DMS53 treated with DMSO at 0.1 percent for 48 hours (cell line): Measurements from ENCODE around the gene WNT5B.

Experiments used
- DNase-seq: peaks from one replicate; lab custom pipeline; 2025; ENCODE audit not compliant: unreplicated experiment; lab: John Stamatoyannopoulos, UW

Gene WNT5B

GRCh38 chr12:1629338-1630132 is 504 bp downstream of the WNT5B start:
- DNase-seq, result peak; percentile 41

GRCh38 chr12:1630133-1630826 is 1.2 kb downstream of the WNT5B start:
- peak; percentile 67 for DNase-seq

DNA sequence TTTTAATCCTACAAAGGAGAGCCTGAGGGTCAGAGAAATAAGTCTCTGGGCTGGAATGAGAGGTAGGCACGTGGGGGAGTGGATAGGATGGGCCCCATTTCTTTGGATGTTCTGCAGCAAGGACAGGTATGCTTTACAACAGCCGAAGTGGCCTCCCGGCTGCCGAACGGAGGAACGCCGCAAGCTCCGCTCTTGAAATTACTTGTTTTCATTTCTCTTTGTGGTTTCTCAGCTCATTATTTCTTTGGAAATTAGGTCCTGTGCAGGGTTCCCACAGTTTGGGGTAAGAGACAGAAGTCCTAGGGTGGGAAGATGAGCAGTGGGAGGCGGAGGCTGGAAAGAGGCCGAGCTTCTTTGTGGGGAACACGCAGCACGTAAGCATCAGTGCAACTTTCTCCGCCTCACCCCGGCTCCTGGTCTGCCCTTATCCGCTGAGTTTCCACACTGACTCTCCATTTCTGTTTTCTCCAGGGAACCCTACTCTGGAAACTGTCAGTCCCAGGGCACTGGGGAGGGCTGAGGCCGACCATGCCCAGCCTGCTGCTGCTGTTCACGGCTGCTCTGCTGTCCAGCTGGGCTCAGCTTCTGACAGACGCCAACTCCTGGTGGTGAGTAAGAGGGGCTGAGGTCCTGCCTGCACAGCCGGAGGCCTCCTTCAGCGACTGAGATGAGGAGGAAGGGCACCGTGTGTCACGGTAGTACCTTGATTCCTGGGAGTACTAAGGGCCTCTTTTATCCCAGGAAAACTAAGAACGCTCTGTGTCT is 2.0 kb downstream of the WNT5B start:
- no peak for DNase-seq

DNA sequence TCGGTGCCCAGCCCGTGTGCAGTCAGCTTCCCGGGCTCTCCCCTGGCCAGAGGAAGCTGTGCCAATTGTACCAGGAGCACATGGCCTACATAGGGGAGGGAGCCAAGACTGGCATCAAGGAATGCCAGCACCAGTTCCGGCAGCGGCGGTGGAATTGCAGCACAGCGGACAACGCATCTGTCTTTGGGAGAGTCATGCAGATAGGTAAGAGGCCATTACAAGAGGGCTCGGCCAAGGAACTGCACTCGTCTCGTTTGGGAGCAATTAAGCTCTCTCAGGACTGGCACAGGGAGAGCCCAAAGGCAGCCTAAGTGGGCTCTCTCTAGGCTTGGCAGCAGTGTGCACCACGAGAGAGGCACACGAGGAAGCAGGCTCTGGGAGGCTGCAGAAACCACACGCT is 3.7 kb downstream of the WNT5B start:
- no peak for DNase-seq

GRCh38 chr12:1633459-1633858 is 4.4 kb downstream of the WNT5B start:
- DNase-seq, result no peak

DNA sequence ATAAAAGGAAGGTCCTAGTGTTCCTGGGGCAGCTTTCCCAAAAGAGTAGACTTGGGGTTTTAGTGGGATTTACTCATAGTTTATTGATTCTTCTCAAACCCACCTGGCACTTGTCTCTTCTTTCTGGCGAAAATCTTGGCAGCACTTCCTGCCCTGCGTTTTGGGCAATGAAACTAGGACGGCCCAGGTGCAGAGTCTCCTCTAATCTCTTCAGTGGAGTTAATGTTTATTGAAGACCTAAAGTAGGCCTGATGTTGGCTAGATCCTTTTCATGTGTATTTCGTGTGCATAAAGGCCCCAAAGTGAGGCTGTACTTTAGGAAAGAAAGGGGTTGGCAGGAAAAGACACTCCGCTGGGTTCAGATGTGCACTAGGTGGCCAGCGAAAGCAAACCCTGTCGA is 5.1 kb downstream of the WNT5B start:
- no peak for DNase-seq

DNA sequence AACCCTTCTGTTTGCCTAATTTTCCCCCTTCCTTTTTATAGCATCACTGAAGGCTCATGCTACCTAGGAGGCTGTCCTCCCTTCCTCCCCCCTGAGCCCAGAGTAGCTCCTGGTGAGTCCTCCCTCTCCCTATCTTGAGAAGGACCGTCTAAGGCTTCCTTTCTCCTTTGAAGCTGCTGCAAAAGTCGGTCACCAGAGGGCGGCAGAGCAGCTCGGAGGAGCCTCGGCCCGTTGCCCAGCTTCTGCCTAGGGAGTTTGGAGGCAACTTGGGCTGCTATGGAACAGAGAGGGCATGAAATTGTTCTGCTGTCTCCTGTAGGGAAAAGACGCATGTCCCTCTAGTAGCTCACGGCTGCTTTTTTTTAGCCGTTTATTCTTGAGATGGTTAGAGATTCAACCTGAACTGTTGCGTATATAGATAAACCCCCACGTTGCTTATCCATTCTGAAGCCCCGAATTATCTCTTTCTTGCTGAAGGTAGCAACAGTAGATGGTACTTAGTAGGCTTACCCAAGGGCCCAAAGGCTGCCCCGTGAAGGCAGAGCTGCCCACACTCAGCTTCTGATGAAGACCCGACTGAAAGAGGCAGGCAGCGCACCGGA is 5.7 kb downstream of the WNT5B start:
- peak; percentile 89 for DNase-seq

- no peak for DNase-seq
These were observed 6.5 kb downstream of the WNT5B start for GRCh38 chr12:1635301-1636095.

DNA sequence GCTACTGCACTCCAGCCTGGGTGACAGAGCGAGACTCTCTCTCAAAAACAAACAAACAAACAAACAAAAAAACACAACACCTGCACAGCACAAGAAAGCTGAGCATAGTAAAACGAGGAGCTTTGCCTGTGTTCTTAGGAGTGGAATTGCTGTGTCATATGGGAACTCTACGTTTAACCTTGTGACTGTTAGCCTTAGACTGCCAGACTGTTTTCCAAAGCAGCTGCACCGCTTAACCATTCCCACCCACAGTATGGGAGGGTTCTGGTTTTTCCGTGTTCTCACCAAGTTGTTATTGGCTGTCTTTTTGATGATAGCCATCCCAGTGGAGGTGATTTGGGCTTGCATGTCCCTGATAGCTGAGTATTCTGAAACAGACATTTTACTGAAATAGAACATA is 9.2 kb downstream of the WNT5B start:
- no peak for DNase-seq

- peak; percentile 94 for DNase-seq
These were observed 10.5 kb downstream of the WNT5B start for GRCh38 chr12:1639538-1639937.

GRCh38 chr12:1640328-1641234 is 11.6 kb downstream of the WNT5B start:
- DNase-seq, result peak; percentile 46

GRCh38 chr12:1642513-1642912 is 13.5 kb downstream of the WNT5B start:
- no peak for DNase-seq

- DNase-seq, result no peak
These were observed 14.0 kb downstream of the WNT5B start for GRCh38 chr12:1643043-1643442.

- DNase-seq, result no peak
These were observed 15.0 kb downstream of the WNT5B start for GRCh38 chr12:1643905-1644533.

DNA sequence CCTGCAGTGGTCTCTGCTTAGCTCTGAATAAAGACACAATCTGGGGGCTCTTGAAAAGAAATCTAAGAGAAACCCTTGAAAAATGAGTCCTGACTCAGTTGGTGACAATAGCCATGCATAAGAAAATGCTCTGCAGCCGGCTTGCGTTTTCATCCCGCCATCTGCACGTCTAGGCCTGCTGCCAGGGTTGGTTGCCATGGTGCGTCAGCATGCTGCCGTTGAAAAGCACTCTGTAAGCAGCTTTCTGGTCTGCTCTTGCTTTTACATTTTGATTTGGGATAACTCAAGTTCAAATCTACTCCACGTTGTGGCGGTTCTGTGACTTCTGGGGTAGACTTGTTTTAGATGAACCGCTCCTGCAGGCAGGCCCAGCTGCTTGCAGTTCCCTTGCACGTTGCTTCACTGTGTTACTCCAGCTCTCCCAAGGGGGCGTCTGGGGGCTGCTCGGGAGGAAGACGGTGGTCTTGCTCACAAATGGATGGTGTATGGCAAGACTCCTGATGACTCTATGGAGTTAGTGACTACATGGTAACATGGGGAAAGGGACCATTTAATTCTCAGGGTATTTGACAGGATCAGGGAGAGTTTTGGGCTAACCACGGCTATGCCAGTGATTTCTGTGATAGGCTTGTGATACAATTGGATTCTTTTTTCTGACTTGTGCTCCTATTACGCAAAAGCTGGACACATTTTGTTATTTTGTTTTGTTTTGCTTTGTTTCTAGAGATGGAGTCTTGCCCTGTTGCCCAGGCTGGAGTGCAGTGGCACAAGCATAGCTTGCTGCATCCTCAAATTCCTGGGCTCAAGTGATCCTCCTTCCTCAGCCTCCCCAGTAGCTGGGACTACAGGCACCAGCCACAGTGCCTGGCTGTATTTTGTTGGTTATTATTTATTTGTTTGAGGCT is 15.8 kb downstream of the WNT5B start:
- no peak for DNase-seq

GRCh38 chr12:1645819-1646218 is 16.8 kb downstream of the WNT5B start:
- no peak for DNase-seq

DNA sequence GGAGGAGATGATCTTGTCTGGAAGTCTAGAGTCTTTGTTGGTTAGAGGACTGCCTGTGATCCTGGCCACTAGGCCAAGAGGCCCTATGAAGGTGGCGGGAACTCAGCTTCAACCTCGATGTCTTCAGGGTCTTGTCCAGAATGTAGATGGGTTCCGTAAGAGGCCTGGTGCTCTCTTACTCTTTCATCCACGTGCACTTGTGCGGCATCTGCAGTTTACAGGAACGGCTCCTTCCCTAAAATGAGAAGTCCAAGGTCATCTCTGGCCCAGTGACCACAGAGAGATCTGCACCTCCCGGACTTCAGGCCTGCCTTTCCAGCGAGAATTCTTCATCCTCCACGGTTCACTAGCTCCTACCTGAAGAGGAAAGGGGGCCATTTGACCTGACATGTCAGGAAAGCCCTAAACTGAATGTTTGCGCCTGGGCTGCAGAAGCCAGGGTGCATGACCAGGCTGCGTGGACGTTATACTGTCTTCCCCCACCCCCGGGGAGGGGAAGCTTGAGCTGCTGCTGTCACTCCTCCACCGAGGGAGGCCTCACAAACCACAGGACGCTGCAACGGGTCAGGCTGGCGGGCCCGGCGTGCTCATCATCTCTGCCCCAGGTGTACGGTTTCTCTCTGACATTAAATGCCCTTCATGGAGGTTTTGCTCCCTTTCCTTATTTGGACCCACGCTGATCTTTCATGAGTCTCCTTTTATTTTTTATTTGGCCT is 17.7 kb downstream of the WNT5B start:
- DNase-seq, result no peak

GRCh38 chr12:1647285-1647669 is 18.2 kb downstream of the WNT5B start:
- no peak for DNase-seq
